Right kidney (tissue), 1 donor: Measurements from ENCODE around the gene MOAP1.
"Not testable (repeated sequence)": the region's sequence is repeated elsewhere in the genome, so short reads cannot be mapped to it uniquely, and the experiment has no call there.

Experiments
- DNase-seq: peaks from one replicate; pipeline ENCODE4 v3.0.0-alpha.2; 2016

Gene MOAP1

GRCh38 chr14:93150227-93151208 lies 34.2 kb downstream of the MOAP1 start:
- DNase-seq, result no peak

GRCh38 chr14:93148979-93149378 lies 35.7 kb downstream of the MOAP1 start:
- no peak for DNase-seq

GRCh38 chr14:93146119-93146518 lies 38.6 kb downstream of the MOAP1 start:
- DNase-seq, result no peak

- DNase-seq, result no peak
Observed at GRCh38 chr14:93142854-93143652, 41.6 kb downstream of the MOAP1 start.

- no peak for DNase-seq
Observed at GRCh38 chr14:93137864-93138263, 46.8 kb downstream of the MOAP1 start.

GRCh38 chr14:93136508-93136907 lies 48.2 kb downstream of the MOAP1 start:
- not testable (repeated sequence) for DNase-seq

- DNase-seq, result no peak
Observed at GRCh38 chr14:93136009-93136408, 48.7 kb downstream of the MOAP1 start.

- no peak for DNase-seq
Observed at GRCh38 chr14:93135399-93135798, 49.3 kb downstream of the MOAP1 start.

- DNase-seq, result no peak
Observed at GRCh38 chr14:93133464-93133863, 51.2 kb downstream of the MOAP1 start.

- DNase-seq, result no peak
Observed at GRCh38 chr14:93132472-93133065, 52.1 kb downstream of the MOAP1 start.
